ENCODE data around the gene ILK.

ILK gene

DNA sequence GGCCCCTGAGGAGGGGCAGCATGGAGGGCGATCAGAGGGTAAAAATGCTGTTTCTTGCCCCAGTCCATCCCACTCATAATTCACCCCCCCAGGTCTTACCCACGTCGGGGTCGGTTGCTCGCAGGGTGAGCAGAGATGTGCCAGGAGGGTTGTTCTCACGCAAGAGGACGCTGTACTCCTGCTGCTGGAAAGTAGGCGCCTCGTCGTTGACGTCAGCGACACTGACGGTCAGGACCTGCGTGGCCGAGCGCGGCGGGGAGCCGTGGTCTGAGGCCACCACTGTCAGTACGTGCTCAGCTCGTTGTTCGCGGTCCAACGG, 26.0 kb downstream of the ILK start:
- TF ChIP-seq, protein P1, sequence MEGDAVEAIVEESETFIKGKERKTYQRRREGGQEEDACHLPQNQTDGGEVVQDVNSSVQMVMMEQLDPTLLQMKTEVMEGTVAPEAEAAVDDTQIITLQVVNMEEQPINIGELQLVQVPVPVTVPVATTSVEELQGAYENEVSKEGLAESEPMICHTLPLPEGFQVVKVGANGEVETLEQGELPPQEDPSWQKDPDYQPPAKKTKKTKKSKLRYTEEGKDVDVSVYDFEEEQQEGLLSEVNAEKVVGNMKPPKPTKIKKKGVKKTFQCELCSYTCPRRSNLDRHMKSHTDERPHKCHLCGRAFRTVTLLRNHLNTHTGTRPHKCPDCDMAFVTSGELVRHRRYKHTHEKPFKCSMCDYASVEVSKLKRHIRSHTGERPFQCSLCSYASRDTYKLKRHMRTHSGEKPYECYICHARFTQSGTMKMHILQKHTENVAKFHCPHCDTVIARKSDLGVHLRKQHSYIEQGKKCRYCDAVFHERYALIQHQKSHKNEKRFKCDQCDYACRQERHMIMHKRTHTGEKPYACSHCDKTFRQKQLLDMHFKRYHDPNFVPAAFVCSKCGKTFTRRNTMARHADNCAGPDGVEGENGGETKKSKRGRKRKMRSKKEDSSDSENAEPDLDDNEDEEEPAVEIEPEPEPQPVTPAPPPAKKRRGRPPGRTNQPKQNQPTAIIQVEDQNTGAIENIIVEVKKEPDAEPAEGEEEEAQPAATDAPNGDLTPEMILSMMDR (IDR thresholded peaks at IDR 0.05; ENCODE audit: low read depth, low read length): no peak
- H3K4me3 ChIP-seq (ENCODE audit: low read depth, low read length): no peak overlapping the region

DNA sequence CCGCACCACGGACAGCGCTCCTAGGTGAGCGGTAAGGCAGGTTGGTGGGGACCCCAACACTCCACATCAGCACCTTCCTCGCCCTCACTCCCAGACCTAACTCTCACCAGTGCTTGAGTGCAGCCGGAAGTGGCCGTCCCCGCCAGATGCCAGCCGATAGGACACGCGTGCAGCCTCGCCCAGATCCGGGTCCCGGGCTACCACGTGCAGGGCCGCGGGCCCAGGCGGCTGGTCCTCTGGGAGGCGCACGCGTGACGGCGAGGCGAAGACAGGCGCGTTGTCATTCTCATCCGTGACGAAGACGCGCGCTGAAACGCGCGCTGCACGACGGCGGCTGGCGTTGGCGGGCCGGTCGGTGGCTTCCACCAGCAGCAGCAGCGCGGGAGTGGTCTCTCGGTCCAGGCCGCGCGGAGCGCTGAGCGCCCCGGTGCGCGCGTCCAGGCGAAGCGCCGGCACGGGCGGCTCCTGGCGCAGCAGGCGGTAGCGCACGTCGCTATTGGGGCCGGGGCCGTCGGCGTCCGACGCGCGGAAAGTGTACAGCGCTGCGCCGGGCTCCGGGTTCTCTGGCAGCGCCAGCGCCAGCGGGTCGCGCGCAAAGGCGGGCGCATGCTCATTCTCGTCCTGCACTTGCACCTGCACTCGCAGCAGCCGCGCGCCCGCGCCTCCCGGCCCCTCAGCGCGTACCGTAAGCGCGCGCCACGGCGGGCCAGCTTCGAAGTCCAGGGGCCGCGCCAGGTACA, 26.5 kb downstream of the ILK start:
- TF ChIP-seq, protein P1 (IDR thresholded peaks at IDR 0.05; ENCODE audit: low read depth, low read length): no peak
- no peak overlapping the region for H3K4me3 ChIP-seq (ENCODE audit: low read depth, low read length)

GRCh38 chr11:6630632-6631291, 27.2 kb downstream of the ILK start:
- TF ChIP-seq, protein P1 (IDR thresholded peaks at IDR 0.05; ENCODE audit: low read depth, low read length): no peak
- H3K4me3 ChIP-seq (ENCODE audit: low read depth, low read length): no peak overlapping the region

DNA sequence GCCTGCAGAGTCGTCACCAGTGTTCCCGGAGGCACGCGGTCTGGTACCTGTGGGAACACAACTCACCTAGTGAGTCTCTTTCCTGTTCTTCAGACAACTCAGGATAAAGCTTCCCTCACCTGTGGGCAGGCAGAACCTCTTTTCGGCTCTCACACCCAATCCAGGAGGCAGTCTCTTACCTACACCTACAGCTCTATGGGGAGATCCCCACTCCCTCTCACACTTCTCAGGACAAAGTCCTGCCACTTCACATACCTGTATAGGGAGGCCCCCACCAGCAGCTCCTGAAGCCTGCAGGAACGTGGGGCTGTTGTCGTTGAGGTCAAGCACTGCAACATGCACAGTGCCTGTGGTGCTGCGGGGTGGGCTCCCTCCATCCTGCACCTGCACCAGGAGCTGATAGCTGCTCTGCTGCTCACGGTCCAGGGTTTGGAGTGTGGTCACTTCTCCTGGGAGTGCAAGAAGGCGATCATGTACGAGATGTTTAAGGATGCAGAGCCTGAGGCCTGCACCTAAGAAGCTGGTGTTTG, 27.9 kb downstream of the ILK start:
- TF ChIP-seq, protein P1 (IDR thresholded peaks at IDR 0.05; ENCODE audit: low read depth, low read length): no peak
- no peak overlapping the region for H3K4me3 ChIP-seq (ENCODE audit: low read depth, low read length)

DNA sequence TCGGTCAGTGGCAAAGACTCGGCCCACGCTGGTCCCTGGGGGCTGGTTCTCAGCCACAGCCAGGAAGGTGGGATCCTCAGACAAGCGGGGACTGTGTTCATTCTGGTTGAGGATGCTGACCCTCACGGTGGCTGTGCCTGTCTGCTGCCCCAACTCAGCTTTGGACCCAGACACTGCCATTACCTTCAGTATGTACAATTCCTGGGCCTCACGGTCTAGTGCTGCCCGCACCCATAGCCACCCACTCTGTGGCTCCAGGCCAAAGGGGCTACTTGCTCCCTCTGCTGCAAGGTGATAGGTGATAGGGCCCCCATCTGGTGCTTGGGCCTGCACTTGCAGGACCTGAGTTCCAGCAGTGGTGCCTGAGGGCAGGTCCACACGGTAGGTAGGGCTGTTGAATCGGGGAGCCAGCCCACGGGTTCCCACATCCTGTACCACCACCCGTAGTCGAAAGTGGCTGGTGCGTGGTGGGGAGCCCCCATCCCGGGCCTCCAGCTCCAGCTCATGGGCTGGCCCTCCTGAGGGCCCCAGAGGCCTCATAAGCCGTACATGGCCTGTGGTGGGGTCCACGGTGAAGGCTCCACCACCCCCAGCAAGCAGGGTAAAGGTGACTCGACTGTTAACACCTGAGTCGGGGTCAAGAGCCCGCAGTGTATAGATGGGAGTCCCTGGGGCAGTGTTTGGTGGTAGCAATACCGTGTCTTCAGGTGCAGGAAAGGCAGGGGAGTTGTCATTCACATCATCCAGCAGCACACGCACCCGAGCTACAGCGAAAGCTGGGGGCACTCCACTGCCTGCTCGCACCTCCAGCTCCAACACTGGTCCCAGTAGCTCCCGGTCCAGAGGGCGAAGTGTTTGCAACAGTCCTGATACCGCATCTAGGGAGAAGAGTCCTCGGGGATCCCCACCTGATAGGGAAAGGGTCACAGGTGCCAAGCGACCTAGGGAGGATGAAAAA, 28.8 kb downstream of the ILK start:
- no peak overlapping the region for H3K4me3 ChIP-seq (ENCODE audit: low read depth, low read length)
- TF ChIP-seq, protein P1 (IDR thresholded peaks at IDR 0.05; ENCODE audit: low read depth, low read length): no peak

DNA sequence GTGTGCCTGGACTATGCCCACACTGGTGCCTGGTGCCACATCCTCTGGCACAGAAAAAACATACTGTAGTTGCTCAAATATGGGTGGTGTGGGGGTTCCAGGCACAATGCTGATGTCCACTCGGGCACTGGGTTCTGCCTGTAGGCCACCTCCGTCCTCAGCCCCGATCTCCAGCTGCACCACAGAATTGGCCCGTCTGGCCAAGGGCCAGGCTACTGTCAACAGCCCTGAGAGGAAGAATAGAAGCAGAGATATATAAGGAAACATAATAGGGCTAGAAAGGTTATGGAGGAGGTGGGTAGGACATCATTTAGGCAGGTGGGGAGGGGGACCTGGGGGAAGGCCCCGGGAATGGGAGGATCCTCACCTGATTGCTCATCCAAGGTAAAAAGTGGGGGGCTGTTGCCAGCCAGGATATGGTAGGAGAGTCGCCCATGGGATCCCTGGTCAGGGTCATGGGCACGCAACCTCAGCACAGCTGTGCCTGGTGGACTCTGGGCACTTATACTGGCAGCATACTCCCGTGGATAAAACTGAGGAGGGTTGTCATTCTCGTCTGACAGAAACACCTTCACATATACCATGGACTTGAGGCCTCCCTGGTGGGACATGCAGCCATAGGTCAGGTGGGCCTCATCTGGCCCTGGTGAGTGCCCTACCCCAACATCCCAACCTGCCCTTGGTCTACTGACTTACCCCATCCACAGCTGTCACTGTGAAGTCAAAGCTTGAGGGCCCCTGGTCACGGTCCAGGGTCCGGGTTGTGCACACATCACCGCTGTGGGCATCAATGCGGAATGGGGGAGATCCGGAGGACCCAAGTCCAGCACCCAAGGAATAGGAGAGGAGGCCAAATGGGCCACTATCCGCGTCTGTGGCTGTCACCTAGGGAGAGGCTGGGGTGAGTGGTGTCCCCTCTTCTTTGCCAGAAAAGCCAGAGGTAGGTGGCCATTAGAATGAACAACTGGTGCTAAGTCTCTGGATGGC, 30.1 kb downstream of the ILK start:
- TF ChIP-seq, protein P1 (IDR thresholded peaks at IDR 0.05; ENCODE audit: low read depth, low read length): no peak
- no peak overlapping the region for H3K4me3 ChIP-seq (ENCODE audit: low read depth, low read length)

Data from WI38 (cell line).